NCI-H2227 (cell line): ENCODE data around the gene SLC16A8.

Experiments
- DNase-seq: peaks from one replicate; lab custom pipeline; 2025; ENCODE audit not compliant: unreplicated experiment; lab: John Stamatoyannopoulos, UW

SLC16A8 gene

GRCh38 chr22:38032681-38033521 is 51.1 kb downstream of the SLC16A8 start:
- no peak for DNase-seq

- no peak for DNase-seq
Measured at GRCh38 chr22:38031491-38031890, 52.5 kb downstream of the SLC16A8 start.

- no peak for DNase-seq
Measured at GRCh38 chr22:38030311-38031133, 53.5 kb downstream of the SLC16A8 start.

GRCh38 chr22:38029901-38030300 is 54.1 kb downstream of the SLC16A8 start:
- DNase-seq: no peak

- no peak for DNase-seq
Measured at GRCh38 chr22:38029370-38029769, 54.6 kb downstream of the SLC16A8 start.

GRCh38 chr22:38028344-38029130 is 55.4 kb downstream of the SLC16A8 start:
- no peak for DNase-seq
